Stomach (tissue), 9 donors: Measurements from ENCODE around the gene KDM3B. TPM values are rescaled to one million over a fixed set of nuclear protein-coding genes. Genes with fewer than 3 reads are reported as not detected.

Experiments
- DNase-seq, 2 donors: peaks; one replicate each; pipeline versions ENCODE4 v3.0.0 to v3.0.0-alpha.2; 2013 to 2019
- H3K27ac ChIP-seq, 5 donors: fragments of 200-600 bp in 4 of 5; sonication (generic) in 4 of 5; one replicate each; pipeline ENCODE4 v1.5.1; 2013 to 2019; ENCODE audit warnings: mild to moderate bottlenecking in 1 of 5, moderate library complexity in 1 of 5
- H3K27me3 ChIP-seq, 3 donors: fragments of 200-600 bp; sonication (generic); one replicate each; pipeline ENCODE4 v1.5.1; 2017 to 2019; ENCODE audit warnings: mixed run types in 1 of 3
- H3K36me3 ChIP-seq, 4 donors: fragments of 200-600 bp; sonication (generic); 1 replicate in 3 of 4; 2 replicates in 1 of 4; pipeline ENCODE4 v1.5.1; 2016 to 2019
- H3K4me1 ChIP-seq, 4 donors: fragments of 200-600 bp; sonication (generic); one replicate each; pipeline ENCODE4 v1.5.1; 2016 to 2019
- H3K4me3 ChIP-seq, 4 donors: fragments of 200-600 bp; sonication (generic) in 3 of 4; one replicate each; pipeline ENCODE4 v1.5.1; 2016 to 2019; ENCODE audit warnings: mild to moderate bottlenecking in 1 of 4
- H3K9me3 ChIP-seq, 4 donors: fragments of 200-600 bp; sonication (generic); one replicate each; pipeline ENCODE4 v1.5.1; 2016 to 2019
- CTCF ChIP-seq, 7 experiments: fragments of 450-650 bp in 4 of 7; fragments of 200-600 bp in 3 of 7; sonication (generic) in 3 of 7; IDR thresholded peaks; one replicate each; pipeline ENCODE4 v1.5.1; 2016 to 2019; ENCODE audit warnings: antibody characterized with exemption in 7 of 7, control low read depth in 2 of 7, mild to moderate bottlenecking in 1 of 7
- EP300 ChIP-seq: sonication (generic); formaldehyde crosslinking; IDR thresholded peaks from one replicate; pipeline ENCODE4 v1.6.1; 2017; ENCODE audit warnings: antibody characterized with exemption
- POLR2A ChIP-seq, 4 donors: fragments of 450-650 bp; IDR thresholded peaks; one replicate each; pipeline ENCODE4 v1.6.1; 2016; ENCODE audit warnings: antibody characterized with exemption in 4 of 4, control low read depth in 2 of 4, mild to moderate bottlenecking in 1 of 4, moderate library complexity in 1 of 4
- POLR2AphosphoS5 ChIP-seq, 3 donors: sonication (generic); formaldehyde crosslinking; IDR thresholded peaks; one replicate each; pipeline ENCODE4 v1.6.1; 2016; ENCODE audit warnings: antibody characterized with exemption in 3 of 3
- WGBS, 5 donors: extraction: QIAGEN DNeasy Blood & Tissue Kit in 3 of 5; methylation state at CpG; one replicate each; pipeline versions ENCODE4 v1.1.5 to v1.1.7; 2013 to 2018; 5-methylcytosine and 5-hydroxymethylcytosine counted together
- intact Hi-C: fragments of 100-400 bp; cut with DNase I; formaldehyde crosslinking; loops from one replicate; pipeline ENCODE4 v1.15.1; 2023; ENCODE audit warnings: low total_unique reads
- polyA plus RNA-seq, 3 donors: library from polyadenylated mRNA; stranded (reverse); fragments of 200-250 nt; gene quantifications; one replicate each; pipeline ENCODE4 v1.2.3, GENCODE V29; 2013
- total RNA-seq, 5 donors: library from RNA; depleted of rRNA; stranded (reverse); fragments of >200 nt; gene quantifications; one replicate each; pipeline versions ENCODE4 v1.1.0 to v1.2.3, GENCODE V29; 2014 to 2016
- donor health status: healthy with polysubstance abuse.
- donor health status: Bipolar disorder and iron deficiency.
- donor health status: healthy.

Gene KDM3B
- total and polyA plus RNA-seq, 8 donors = 12.6 to 107 (median 51.0) TPM

GRCh38 chr5:138459311-138459933 is 106.9 kb downstream of the KDM3B start:
- peak overlapping the region in 1 of 5 donors; percentile 21 for H3K27ac ChIP-seq
- intact Hi-C loops = no loop called here
- no peak for TF ChIP-seq POLR2AphosphoS5 (IDR thresholded peaks at IDR 0.05)
- no peak for TF ChIP-seq EP300
- TF ChIP-seq POLR2A (IDR thresholded peaks at IDR 0.05) = no peak
- no peak for TF ChIP-seq CTCF (IDR thresholded peaks at IDR 0.05)
- no peaks in the 10 kb centered on the region for H3K9me3 ChIP-seq
- WGBS, 5 donors = 68 to 92% (median 85%) methylated on average over 9 to 11 of the region's 11 CpGs
- H3K4me1 ChIP-seq = peaks cover 15 to 28% (median 25%) of the 10 kb centered on the region in 4 donors
- no peaks in the 10 kb centered on the region for H3K36me3 ChIP-seq
- DNase-seq = peak; percentile 43 to 76
- no peaks in the 10 kb centered on the region for H3K27me3 ChIP-seq
- H3K4me3 ChIP-seq = no peak overlapping the region

GRCh38 chr5:138460032-138460693 is 107.7 kb downstream of the KDM3B start:
- Histone ChIP-seq H3K4me3 (no peak overlapping the region), H3K9me3 (no peaks in the 10 kb centered on the region), H3K4me1 (peaks cover 15 to 28% (median 25%) of the 10 kb centered on the region in 4 donors), H3K27me3 (no peaks in the 10 kb centered on the region), H3K27ac (peak overlapping the region in 1 of 5 donors; percentile 21), H3K36me3 (no peaks in the 10 kb centered on the region)
- WGBS, 5 donors = 59 to 68% (median 66%) methylated on average over 4 of the region's 4 CpGs
- intact Hi-C loops = no loop called here
- TF ChIP-seq POLR2A (IDR thresholded peaks at IDR 0.05) = no peak
- DNase-seq = no peak

- TF ChIP-seq EP300 = no peak
- TF ChIP-seq POLR2AphosphoS5 (IDR thresholded peaks at IDR 0.05) = peak in 1 of 3 donors; percentile 33
- no peaks in the 10 kb centered on the region for H3K36me3 ChIP-seq
- no peak overlapping the region for H3K4me3 ChIP-seq
- H3K4me1 ChIP-seq = peaks cover 21 to 37% (median 35%) of the 10 kb centered on the region in 4 donors
- intact Hi-C loops = no loop called here
- no peaks in the 10 kb centered on the region for H3K9me3 ChIP-seq
- peak in 1 of 2 donors; percentile 35 for DNase-seq
- 69 to 76% (median 73%) methylated on average over 11 of the region's 11 CpGs for WGBS, 5 donors
- no peaks in the 10 kb centered on the region for H3K27me3 ChIP-seq
- peak overlapping the region in 2 of 5 donors; percentile 14 to 30 for H3K27ac ChIP-seq
Measured at GRCh38 chr5:138461343-138462125, 109.0 kb downstream of the KDM3B start.

GRCh38 chr5:138463419-138464007 is 111.0 kb downstream of the KDM3B start:
- intact Hi-C loops = no loop called here
- peak in 1 of 2 donors; percentile 70 for DNase-seq
- TF ChIP-seq CTCF (IDR thresholded peaks at IDR 0.05) (no peak), EP300 (no peak), POLR2AphosphoS5 (IDR thresholded peaks at IDR 0.05) (no peak), POLR2A (IDR thresholded peaks at IDR 0.05) (no peak)
- Histone ChIP-seq H3K4me1 (peaks cover 14 to 47% (median 46%) of the 10 kb centered on the region in 4 donors), H3K27ac (peak overlapping the region; percentile 95 to 99 (median 98)), H3K9me3 (no peaks in the 10 kb centered on the region), H3K27me3 (no peaks in the 10 kb centered on the region), H3K36me3 (peaks cover 0 to 18% (median 13%) of the 10 kb centered on the region in 4 donors), H3K4me3 (peak overlapping the region; percentile 83 to 90 (median 88))
- 14 to 28% (median 19%) methylated on average over 15 to 21 of the region's 21 CpGs for WGBS, 5 donors

GRCh38 chr5:138464008-138464387 is 111.5 kb downstream of the KDM3B start:
- Histone ChIP-seq H3K4me3 (peak overlapping the region; percentile 83 to 90 (median 88)), H3K27me3 (no peaks in the 10 kb centered on the region), H3K4me1 (peaks cover 11 to 43% (median 41%) of the 10 kb centered on the region in 4 donors), H3K27ac (peak overlapping the region; percentile 95 to 99 (median 98)), H3K36me3 (peaks cover 0 to 18% (median 13%) of the 10 kb centered on the region in 4 donors), H3K9me3 (no peaks in the 10 kb centered on the region)
- intact Hi-C loops = no loop called here
- no peak for TF ChIP-seq EP300
- peak; percentile 69 to 95 (median 93) for TF ChIP-seq POLR2AphosphoS5 (IDR thresholded peaks at IDR 0.05)
- TF ChIP-seq CTCF (IDR thresholded peaks at IDR 0.05) = peak in 6 of 7 experiments; percentile 17 to 98 (median 90)
- DNase-seq = peak; percentile 96 to 99
- 0% methylated on average over 5 to 34 of the region's 34 CpGs for WGBS, 5 donors
